ENCODE measurements around the gene CRACDL.

GRCh38 chr2:98776136-98776535 is 159.9 kb downstream of the CRACDL start:
- TF ChIP-seq EZH2 (IDR thresholded peaks at IDR 0.05; ENCODE audit: low read length) (no peak), CTCF (optimal IDR thresholded peaks at IDR 0.05 in 1 of 3, IDR thresholded peaks at IDR 0.05 in 1 of 3, conservative IDR thresholded peaks at IDR 0.05 in 1 of 3; ENCODE audit: extremely low read depth in 1 of 3, insufficient read depth in 2 of 3, low read length in 3 of 3) (no peak)

Measured in keratinocyte (primary cell).